DMS 273 (cell line): ENCODE data around the gene AP3D1.
"Not testable (repeated sequence)": the region's sequence is repeated elsewhere in the genome, so short reads cannot be mapped to it uniquely, and the experiment has no call there.

Experiments
- DNase-seq: peaks from one replicate; lab custom pipeline; 2025; ENCODE audit not compliant: unreplicated experiment; lab: John Stamatoyannopoulos, UW

AP3D1 gene

DNA sequence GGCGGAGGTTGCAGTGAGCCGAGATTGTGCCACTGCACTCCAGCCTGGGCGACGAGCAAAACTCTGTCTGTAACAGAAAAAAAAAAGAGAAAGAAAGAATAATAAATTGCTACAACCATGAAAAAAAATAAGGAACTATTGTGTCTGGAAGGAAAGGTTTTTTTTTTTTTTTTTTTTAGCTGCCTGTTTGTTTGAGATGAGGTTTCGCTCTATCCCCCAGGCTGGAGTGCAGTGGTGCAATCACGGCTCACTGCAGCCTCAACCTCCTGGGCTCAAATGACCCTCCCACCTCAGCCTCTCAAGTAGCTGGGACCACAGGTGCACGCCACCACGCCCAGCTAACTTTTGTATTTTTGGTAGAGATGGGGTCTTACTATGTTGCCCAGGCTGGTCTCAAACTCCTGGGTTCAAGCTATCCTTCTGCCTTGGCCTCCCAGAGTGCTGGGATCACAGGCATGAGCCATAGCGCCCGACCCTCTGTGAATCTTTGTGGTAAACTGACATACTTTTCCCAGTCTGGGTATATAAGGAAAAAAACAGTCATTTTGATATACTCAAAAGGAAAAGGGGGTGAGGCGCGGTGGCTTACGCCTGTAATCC, 59.3 kb downstream of the AP3D1 start:
- DNase-seq: not testable (repeated sequence)

DNA sequence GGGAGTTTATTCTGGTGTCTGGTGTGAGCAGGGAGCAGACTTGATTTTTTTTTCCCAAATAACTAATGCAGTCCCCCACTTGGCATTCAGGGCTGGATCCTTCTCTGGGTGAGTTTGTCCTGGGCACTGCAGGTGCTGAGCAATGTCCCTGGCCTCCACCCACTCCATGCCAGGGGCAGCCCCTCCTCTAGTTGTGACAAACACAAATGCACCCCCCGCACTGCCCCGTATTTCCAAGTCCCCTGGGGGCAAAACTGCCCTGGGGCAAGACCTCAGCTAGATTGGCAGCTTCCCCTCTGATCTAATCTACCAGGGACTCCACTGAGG, 61.7 kb downstream of the AP3D1 start:
- no peak for DNase-seq

DNA sequence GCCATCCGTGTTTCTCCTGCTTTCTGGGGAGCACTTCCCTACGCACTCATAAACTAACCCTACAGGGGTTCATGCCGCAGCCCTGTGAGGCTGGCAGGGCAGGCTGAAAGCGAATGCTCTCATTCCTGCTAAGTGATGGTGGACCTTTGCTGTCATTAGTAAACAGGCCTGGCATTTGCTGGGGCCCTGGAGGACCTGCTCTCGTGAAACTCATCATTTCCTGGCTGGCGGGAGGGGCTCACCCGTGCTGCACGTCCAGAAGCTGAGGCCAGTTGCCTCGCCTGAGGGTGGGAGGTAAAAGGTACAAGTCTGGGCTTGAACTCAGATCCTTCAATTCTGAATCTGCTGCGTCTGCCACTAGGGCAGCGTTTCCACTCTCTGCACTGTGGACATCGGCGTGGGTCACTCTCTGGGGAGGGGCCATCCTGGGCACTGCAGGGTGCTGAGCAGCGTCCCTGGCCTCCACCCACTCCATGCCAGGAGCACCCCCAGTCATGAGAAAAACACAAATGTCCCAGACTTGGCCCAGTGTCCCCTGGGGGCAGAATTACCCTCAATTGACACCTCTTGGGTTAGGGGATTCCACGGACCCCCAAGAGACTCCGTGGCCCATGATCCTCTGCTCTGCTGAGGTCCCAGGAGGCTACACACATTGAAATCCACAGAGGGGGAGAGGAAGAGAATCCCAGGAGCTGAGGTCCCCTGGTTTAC, 62.2 kb downstream of the AP3D1 start:
- DNase-seq: no peak

DNA sequence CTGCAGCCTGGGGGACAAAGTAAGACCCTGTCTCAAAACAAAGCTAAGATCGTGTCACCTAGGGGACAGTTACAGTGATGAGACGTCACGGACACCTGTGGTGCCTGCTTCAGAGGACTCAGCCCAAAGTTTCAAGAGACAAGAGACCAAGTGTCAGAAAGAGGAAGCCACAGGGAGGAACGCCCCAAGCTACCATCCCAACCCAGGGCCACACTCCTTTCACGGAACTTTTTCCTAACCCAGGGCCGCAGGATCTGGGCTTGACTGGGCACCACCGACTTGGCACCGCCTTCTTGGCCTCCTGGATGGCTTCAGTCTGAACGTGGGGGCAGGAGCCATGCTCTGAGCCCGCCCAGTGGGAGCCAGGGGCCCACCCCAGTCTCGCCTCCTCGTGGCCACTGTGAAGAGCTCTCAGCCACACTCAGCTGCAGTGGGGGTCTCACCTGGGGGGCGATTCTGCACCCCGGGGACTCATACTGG, 63.7 kb downstream of the AP3D1 start:
- no peak for DNase-seq

GRCh38 chr19:2086695-2087620, 64.4 kb downstream of the AP3D1 start:
- not testable (repeated sequence) for DNase-seq

DNA sequence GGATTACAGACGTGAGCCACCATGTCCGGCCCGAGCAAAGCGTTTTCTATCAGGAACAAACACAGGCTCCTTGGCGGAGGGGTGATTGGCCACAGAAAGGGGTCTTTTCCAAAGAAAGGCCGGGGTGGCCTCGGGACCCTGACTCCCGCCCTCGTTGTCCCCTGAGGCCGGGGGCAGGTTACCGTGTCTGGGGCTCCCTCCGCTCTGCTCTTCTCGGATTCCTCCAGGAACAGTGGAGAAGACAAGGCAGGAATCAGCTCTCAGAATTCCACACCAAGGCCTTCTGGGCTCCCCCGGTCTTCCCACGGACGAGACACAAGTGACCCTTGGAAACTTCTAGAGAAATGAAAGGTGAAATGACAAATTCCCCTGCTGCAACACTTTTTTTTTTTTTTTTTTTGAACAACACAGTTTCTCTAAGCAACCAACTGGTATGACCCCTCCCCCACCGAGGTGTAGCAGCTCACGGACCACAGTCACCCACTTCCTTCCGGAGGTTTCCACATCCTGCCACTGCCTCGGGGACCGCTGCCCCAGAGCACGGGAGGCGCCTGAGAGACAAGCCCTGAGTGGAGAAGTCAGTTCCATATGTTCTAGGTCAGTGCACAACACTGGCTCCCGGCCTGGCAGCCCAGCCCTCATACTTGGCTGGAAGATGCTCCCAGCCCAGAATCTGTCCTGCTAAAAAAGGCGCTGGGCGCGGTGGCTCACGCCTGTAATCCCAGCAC, 66.2 kb downstream of the AP3D1 start:
- DNase-seq: no peak

- no peak for DNase-seq
These were observed 68.1 kb downstream of the AP3D1 start for GRCh38 chr19:2083174-2083854.

- DNase-seq: no peak
These were observed 69.2 kb downstream of the AP3D1 start for GRCh38 chr19:2081873-2082810.

GRCh38 chr19:2080336-2080988, 70.9 kb downstream of the AP3D1 start:
- no peak for DNase-seq

- DNase-seq: no peak
These were observed 71.5 kb downstream of the AP3D1 start for GRCh38 chr19:2079865-2080301.

- DNase-seq: no peak
These were observed 72.1 kb downstream of the AP3D1 start for GRCh38 chr19:2079076-2079864.

- no peak for DNase-seq
These were observed 73.3 kb downstream of the AP3D1 start for GRCh38 chr19:2077833-2078619.

DNA sequence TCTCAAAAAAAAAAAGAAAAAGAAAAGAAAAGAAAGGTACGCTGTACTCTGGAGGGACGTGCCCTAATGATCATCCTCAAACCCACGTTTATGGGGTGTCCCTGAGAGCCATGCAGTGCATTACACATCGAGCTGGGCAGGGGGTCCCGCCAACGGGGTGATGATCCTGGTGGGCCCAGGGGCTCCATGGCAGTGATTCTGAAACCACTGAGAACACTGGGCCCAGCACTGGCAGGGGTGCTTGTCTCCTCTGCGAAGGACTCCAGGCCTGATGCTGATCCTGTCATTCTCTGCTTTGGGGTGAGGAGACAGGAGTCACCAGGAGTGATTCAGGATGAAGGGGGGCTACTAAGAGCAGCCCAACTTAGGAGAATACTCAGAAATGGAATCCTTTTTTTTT, 74.0 kb downstream of the AP3D1 start:
- no peak for DNase-seq

DNA sequence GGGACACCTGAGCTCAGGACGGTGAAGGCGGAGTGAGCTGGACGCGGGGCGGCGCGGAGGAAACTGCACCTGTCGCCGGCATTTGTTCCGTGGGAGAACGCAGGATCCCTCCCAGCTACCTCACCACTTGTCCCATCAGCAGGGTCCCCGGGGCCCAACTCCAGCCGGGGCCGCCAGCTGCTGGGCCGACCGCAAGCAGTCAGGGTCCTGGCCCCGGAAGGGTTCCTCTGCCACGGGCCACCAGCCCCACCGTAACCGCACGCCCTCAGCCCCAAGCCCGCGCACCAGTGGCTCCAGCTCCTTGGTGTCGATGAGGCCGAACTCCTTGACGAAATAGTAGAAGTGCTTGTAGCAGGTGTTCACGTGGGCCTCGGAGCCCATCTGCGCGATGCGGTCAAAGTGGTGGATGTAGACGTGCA, 74.8 kb downstream of the AP3D1 start:
- no peak for DNase-seq

DNA sequence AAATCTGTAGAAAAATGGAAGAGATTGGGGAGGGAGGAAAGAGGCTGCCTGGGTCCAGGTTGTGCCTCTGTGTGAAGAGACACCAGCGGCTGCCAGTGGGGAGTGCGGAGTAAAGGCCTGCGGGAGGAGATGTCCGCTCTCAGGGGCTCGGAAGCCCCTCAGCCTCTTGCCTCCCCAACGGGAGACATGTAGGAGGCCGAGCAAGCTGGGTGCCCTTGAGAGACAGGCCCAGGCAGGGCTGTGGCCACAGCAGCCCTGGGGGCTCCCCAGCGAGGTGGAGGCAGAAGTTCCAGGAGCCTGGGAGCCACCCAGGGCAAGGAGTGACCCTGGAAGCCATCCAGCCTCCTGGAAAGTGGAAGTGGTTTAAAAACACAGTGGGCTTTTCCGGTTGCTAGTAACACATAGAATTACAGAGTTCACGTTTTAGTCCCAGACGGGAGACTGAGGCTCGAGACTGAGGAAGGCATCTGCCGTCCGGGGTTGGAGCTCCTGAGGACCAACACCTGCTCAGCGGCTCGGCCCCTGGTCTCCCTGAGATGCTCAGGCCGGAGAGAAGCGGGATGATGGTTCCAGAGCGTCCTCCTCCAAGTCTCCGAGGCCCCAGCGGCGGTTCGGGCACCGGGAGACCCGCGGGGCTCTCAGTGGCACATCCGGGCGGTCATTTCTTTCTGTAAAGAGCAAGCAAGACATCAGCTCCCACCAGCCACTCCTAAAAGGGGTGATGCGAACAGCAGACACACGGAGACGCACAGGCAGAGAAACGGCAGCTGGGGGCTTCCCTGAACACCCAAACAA, 78.4 kb downstream of the AP3D1 start:
- no peak for DNase-seq

DNA sequence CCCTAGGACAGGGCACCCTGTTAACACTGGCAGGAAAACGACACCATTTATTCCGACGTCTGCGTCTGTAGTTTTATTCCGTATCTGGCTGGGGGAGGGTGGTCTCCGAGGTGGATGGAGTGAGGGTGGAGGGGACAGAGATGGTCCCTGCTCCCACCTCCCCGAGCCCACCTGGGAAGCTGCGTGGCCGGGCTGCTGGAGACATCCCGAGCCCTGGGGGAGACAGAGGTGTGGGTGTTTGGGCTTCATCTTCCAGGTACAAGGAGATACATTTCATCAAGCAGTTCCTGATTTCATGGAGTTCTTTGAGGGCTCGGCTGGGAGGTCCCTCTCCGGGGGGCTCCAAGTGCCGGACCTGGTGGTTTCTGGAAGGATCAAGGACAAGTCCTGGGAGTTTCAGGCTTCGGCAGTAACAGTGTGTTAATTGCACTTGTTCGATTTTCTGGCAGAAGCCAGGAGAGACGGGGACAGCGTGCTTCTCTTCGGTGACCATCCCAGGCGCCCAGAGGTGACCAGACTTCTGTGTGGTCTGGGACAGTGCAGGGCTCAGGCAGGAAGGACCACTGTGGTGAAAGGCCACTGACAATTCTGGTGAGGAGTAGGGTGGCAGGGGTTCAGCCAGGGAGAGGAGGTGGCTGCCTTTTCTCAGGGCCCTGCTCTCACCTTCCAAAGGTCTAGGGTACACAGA, 80.2 kb downstream of the AP3D1 start:
- no peak for DNase-seq
